Ascending aorta (tissue), 2 donors: Measurements from ENCODE around the gene NINL. TPM values are rescaled to one million over a fixed set of nuclear protein-coding genes. Genes with fewer than 3 reads are reported as not detected.
"Not testable (repeated sequence)": the region's sequence is repeated elsewhere in the genome, so short reads cannot be mapped to it uniquely, and the experiment has no call there.

Experiments
- DNase-seq, 2 donors: peaks; one replicate each; pipeline ENCODE4 v3.0.0-alpha.2; 2019; ENCODE audit warnings: low spot score in 2 of 2
- H3K27ac ChIP-seq, 2 donors: fragments of 200-600 bp; sonication (generic); one replicate each; pipeline ENCODE4 v1.5.1; 2016 to 2017; ENCODE audit warnings: mild to moderate bottlenecking in 1 of 2
- H3K27me3 ChIP-seq: fragments of 200-600 bp; sonication (generic); one replicate; pipeline ENCODE4 v1.5.1; 2017
- H3K36me3 ChIP-seq, 2 donors: fragments of 200-600 bp; sonication (generic); one replicate each; pipeline ENCODE4 v1.5.1; 2016
- H3K4me1 ChIP-seq, 2 donors: fragments of 200-600 bp; sonication (generic); one replicate each; pipeline ENCODE4 v1.5.1; 2016 to 2017; ENCODE audit warnings: mild to moderate bottlenecking in 1 of 2
- H3K4me3 ChIP-seq, 2 donors: fragments of 200-600 bp; sonication (generic); one replicate each; pipeline ENCODE4 v1.5.1; 2016 to 2017; ENCODE audit warnings: mild to moderate bottlenecking in 1 of 2
- H3K9me3 ChIP-seq, 2 donors: fragments of 200-600 bp; sonication (generic); one replicate each; pipeline ENCODE4 v1.5.1; 2016
- CTCF ChIP-seq, 3 experiments: fragments of 200-600 bp in 2 of 3; fragments of 450-650 bp in 1 of 3; sonication (generic) in 2 of 3; IDR thresholded peaks; one replicate each; pipeline ENCODE4 v1.5.1; 2016 to 2019; ENCODE audit warnings: antibody characterized with exemption in 3 of 3, mild to moderate bottlenecking in 1 of 3, moderate library complexity in 1 of 3
- intact Hi-C: fragments of 100-400 bp; cut with DNase I; formaldehyde crosslinking; loops from one replicate; pipeline ENCODE4 v1.15.1; 2023
- total RNA-seq: library from RNA; depleted of rRNA; stranded (reverse); fragments of >200 nt; gene quantifications from one replicate; pipeline ENCODE4 v1.1.0, GENCODE V29; 2016

Gene NINL
- total RNA-seq, 1 donor from 2014 or later = 18.0 TPM

GRCh38 chr20:25586877-25587276 lies 1.5 kb upstream of the NINL start:
- DNase-seq = no peak
- intact Hi-C loops = loop anchor here (5.0 kb wide), 2 partner anchors 55 to 110 kb away; partner anchors contain the start of gene ZNF337
- Histone ChIP-seq H3K9me3 (no peaks in the 10 kb centered on the region), H3K27ac (no peak overlapping the region), H3K4me1 (no peaks in the 10 kb centered on the region), H3K27me3 (no peaks in the 10 kb centered on the region), H3K36me3 (no peaks in the 10 kb centered on the region), H3K4me3 (no peak overlapping the region)
- TF ChIP-seq CTCF (IDR thresholded peaks at IDR 0.05) = no peak

GRCh38 chr20:25583607-25584006 lies 1.7 kb downstream of the NINL start:
- H3K27me3 ChIP-seq, H3K4me3 ChIP-seq, H3K27ac ChIP-seq, intact Hi-C loops, H3K9me3 ChIP-seq, DNase-seq, H3K4me1 ChIP-seq, H3K36me3 ChIP-seq: not testable (repeated sequence)

GRCh38 chr20:25580711-25581110 lies 4.6 kb downstream of the NINL start:
- Histone ChIP-seq H3K9me3 (no peaks in the 10 kb centered on the region), H3K27ac (no peak overlapping the region), H3K27me3 (no peaks in the 10 kb centered on the region), H3K4me3 (no peak overlapping the region), H3K4me1 (no peaks in the 10 kb centered on the region), H3K36me3 (no peaks in the 10 kb centered on the region)
- no peak for DNase-seq
- intact Hi-C loops = no loop called here
- TF ChIP-seq CTCF (IDR thresholded peaks at IDR 0.05) = no peak

- Histone ChIP-seq H3K4me3 (no peak overlapping the region), H3K36me3 (no peaks in the 10 kb centered on the region), H3K27me3 (no peaks in the 10 kb centered on the region), H3K4me1 (no peaks in the 10 kb centered on the region), H3K9me3 (no peaks in the 10 kb centered on the region), H3K27ac (no peak overlapping the region)
- intact Hi-C loops = no loop called here
- no peak for DNase-seq
- TF ChIP-seq CTCF (IDR thresholded peaks at IDR 0.05) = no peak
These were observed 6.1 kb downstream of the NINL start for GRCh38 chr20:25579081-25579770.

- no peak for TF ChIP-seq CTCF (IDR thresholded peaks at IDR 0.05)
- no peak overlapping the region for H3K4me3 ChIP-seq
- intact Hi-C loops = no loop called here
- H3K27ac ChIP-seq = no peak overlapping the region
- H3K4me1 ChIP-seq = no peaks in the 10 kb centered on the region
- H3K9me3 ChIP-seq = no peaks in the 10 kb centered on the region
- no peak for DNase-seq
- H3K27me3 ChIP-seq = no peaks in the 10 kb centered on the region
- no peaks in the 10 kb centered on the region for H3K36me3 ChIP-seq
These were observed 8.4 kb downstream of the NINL start for GRCh38 chr20:25576783-25577530.

GRCh38 chr20:25574411-25574810 lies 10.9 kb downstream of the NINL start:
- no peak for DNase-seq
- no peak overlapping the region for H3K27ac ChIP-seq
- H3K4me3 ChIP-seq = no peak overlapping the region
- no peak for TF ChIP-seq CTCF (IDR thresholded peaks at IDR 0.05)
- H3K9me3 ChIP-seq = no peaks in the 10 kb centered on the region
- H3K27me3 ChIP-seq = no peaks in the 10 kb centered on the region
- H3K36me3 ChIP-seq = no peaks in the 10 kb centered on the region
- intact Hi-C loops = no loop called here
- H3K4me1 ChIP-seq = no peaks in the 10 kb centered on the region
